ENCODE data around the gene HSPA5. TPM values are rescaled to one million over a fixed set of nuclear protein-coding genes. Genes with fewer than 3 reads are reported as not detected.

The HSPA5 gene
- total RNA-seq, 1 experiment from 2014 or later: 357 TPM

DNA sequence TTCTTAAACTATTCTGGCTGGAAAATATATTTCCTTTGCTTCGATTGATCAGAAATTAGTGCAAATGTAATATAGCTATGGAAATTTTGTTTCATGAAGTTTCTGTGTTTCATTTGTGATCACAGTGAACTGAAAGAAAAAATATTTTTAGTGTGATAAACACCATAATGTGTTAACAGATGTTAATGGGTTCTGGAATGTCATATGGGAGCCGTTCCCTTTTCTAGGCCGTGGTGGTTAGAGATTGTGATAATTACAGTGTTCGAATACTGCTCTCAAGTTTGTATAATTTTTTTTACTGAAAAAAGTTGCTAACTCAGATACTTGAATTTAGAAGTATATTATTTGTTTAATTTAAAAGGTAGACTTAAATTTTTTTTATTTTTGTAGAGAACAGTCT, 39.8 kb upstream of the HSPA5 start:
- Mint-ChIP-seq H3K27ac (no peak overlapping the region), H3K9me3 (no peaks in the 10 kb centered on the region), H3K27me3 (ENCODE audit: low read depth) (no peaks in the 10 kb centered on the region), H3K4me1 (no peaks in the 10 kb centered on the region), H3K4me3 (no peak overlapping the region), H3K36me3 (no peaks in the 10 kb centered on the region)
- no peak for TF ChIP-seq RELA (CRISPR knock-in tag; IDR thresholded peaks at IDR 0.05; ENCODE audit: borderline replicate concordance)
- no peak for TF ChIP-seq FOXP4 (CRISPR knock-in tag; IDR thresholded peaks at IDR 0.05)
- TF ChIP-seq ZBTB43 (CRISPR knock-in tag; IDR thresholded peaks at IDR 0.05): no peak
- TF ChIP-seq ATF3 (CRISPR knock-in tag; conservative IDR thresholded peaks at IDR 0.05): no peak
- TF ChIP-seq MYBL2 (CRISPR knock-in tag; IDR thresholded peaks at IDR 0.05): no peak
- no peak for TF ChIP-seq SP1 (CRISPR knock-in tag; conservative IDR thresholded peaks at IDR 0.05)
- no peak for TF ChIP-seq USF2 (CRISPR knock-in tag; IDR thresholded peaks at IDR 0.05)
- no peak for TF ChIP-seq USF1 (CRISPR knock-in tag; IDR thresholded peaks at IDR 0.05)
- no peak for TF ChIP-seq NR2C2 (CRISPR knock-in tag; IDR thresholded peaks at IDR 0.05)
- TF ChIP-seq AFF4 (CRISPR knock-in tag; IDR thresholded peaks at IDR 0.05; ENCODE audit: borderline replicate concordance): no peak
- DNase-seq (ENCODE audit: low spot score) (no peak), ATAC-seq (no peak)
- CTCF ChIA-PET: interaction anchor here (1.0 kb wide), 1 partner anchor 20 kb away, joined by 5 read pairs; no protein-coding TSS in a partner anchor
- POLR2A ChIA-PET: no interaction called here

- ATAC-seq: no peak
- POLR2A ChIA-PET: no interaction called here
- peaks cover 8% of the 10 kb centered on the region for H3K4me1 Mint-ChIP-seq
- no peak for TF ChIP-seq EMX1 (CRISPR knock-in tag; IDR thresholded peaks at IDR 0.05)
- TF ChIP-seq OVOL2 (CRISPR knock-in tag; IDR thresholded peaks at IDR 0.05; ENCODE audit: borderline replicate concordance): no peak
- no peak for TF ChIP-seq SMAD4 (CRISPR knock-in tag; IDR thresholded peaks at IDR 0.05)
- TF ChIP-seq E2F4 (CRISPR knock-in tag; IDR thresholded peaks at IDR 0.05; ENCODE audit: borderline replicate concordance, low read depth): no peak
- no peak for TF ChIP-seq PRRX2 (CRISPR knock-in tag; IDR thresholded peaks at IDR 0.05)
- TF ChIP-seq, protein P1, sequence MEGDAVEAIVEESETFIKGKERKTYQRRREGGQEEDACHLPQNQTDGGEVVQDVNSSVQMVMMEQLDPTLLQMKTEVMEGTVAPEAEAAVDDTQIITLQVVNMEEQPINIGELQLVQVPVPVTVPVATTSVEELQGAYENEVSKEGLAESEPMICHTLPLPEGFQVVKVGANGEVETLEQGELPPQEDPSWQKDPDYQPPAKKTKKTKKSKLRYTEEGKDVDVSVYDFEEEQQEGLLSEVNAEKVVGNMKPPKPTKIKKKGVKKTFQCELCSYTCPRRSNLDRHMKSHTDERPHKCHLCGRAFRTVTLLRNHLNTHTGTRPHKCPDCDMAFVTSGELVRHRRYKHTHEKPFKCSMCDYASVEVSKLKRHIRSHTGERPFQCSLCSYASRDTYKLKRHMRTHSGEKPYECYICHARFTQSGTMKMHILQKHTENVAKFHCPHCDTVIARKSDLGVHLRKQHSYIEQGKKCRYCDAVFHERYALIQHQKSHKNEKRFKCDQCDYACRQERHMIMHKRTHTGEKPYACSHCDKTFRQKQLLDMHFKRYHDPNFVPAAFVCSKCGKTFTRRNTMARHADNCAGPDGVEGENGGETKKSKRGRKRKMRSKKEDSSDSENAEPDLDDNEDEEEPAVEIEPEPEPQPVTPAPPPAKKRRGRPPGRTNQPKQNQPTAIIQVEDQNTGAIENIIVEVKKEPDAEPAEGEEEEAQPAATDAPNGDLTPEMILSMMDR (IDR thresholded peaks at IDR 0.05): no peak
- no peak for TF ChIP-seq GABPB1 (CRISPR knock-in tag; IDR thresholded peaks at IDR 0.05)
- TF ChIP-seq, protein P2, sequence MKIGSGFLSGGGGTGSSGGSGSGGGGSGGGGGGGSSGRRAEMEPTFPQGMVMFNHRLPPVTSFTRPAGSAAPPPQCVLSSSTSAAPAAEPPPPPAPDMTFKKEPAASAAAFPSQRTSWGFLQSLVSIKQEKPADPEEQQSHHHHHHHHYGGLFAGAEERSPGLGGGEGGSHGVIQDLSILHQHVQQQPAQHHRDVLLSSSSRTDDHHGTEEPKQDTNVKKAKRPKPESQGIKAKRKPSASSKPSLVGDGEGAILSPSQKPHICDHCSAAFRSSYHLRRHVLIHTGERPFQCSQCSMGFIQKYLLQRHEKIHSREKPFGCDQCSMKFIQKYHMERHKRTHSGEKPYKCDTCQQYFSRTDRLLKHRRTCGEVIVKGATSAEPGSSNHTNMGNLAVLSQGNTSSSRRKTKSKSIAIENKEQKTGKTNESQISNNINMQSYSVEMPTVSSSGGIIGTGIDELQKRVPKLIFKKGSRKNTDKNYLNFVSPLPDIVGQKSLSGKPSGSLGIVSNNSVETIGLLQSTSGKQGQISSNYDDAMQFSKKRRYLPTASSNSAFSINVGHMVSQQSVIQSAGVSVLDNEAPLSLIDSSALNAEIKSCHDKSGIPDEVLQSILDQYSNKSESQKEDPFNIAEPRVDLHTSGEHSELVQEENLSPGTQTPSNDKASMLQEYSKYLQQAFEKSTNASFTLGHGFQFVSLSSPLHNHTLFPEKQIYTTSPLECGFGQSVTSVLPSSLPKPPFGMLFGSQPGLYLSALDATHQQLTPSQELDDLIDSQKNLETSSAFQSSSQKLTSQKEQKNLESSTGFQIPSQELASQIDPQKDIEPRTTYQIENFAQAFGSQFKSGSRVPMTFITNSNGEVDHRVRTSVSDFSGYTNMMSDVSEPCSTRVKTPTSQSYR (CRISPR knock-in tag; IDR thresholded peaks at IDR 0.05): no peak
- TF ChIP-seq ELF4 (CRISPR knock-in tag; IDR thresholded peaks at IDR 0.05; ENCODE audit: low read depth): no peak
- TF ChIP-seq GRHL2 (CRISPR knock-in tag; IDR thresholded peaks at IDR 0.05; ENCODE audit: insufficient replicate concordance, severe bottlenecking): no peak
Measured at GRCh38 chr9:125277411-125277810, 36.3 kb upstream of the HSPA5 start.

More at GRCh38 chr9:125277411-125277810, 36.3 kb upstream of the HSPA5 start:
- H3K36me3 Mint-ChIP-seq: no peaks in the 10 kb centered on the region
- no peak overlapping the region for H3K4me3 Mint-ChIP-seq
- H3K9me3 Mint-ChIP-seq: no peaks in the 10 kb centered on the region
- no peak for DNase-seq (ENCODE audit: low spot score)
- H3K27me3 Mint-ChIP-seq (ENCODE audit: low read depth): no peaks in the 10 kb centered on the region
- H3K27ac Mint-ChIP-seq: peak overlapping the region; percentile 44; the same call in 1 of the 2 replicates
- CTCF ChIA-PET: interaction anchor here (0.6 kb wide), 1 partner anchor 27 kb away, joined by 3 read pairs; no protein-coding TSS in a partner anchor
